Mesenchymal stem cell (in vitro differentiated cells and primary cell): ENCODE measurements around the gene HOXD11.

Experiments
- DNase-seq: peaks from one replicate; pipeline ENCODE4 v3.0.0-alpha.2; 2013
- H2AFZ ChIP-seq: one replicate; pipeline ENCODE4 v1.6.1; 2013; ENCODE audit warnings: low read depth, mild to moderate bottlenecking, control low read depth, inconsistent platforms, low read length, moderate library complexity
- H2AK5ac ChIP-seq: 2 replicates; pipeline ENCODE4 v1.6.1; 2013; ENCODE audit warnings: low read length, moderate library complexity, mild to moderate bottlenecking, inconsistent platforms; ENCODE audit not compliant: severe bottlenecking
- H2BK120ac ChIP-seq: one replicate; pipeline ENCODE4 v1.6.1; 2013; ENCODE audit warnings: low read depth, mild to moderate bottlenecking, inconsistent platforms, low read length, moderate library complexity
- H2BK12ac ChIP-seq, 2 experiments: one replicate each; pipeline ENCODE4 v1.6.1; 2013; ENCODE audit warnings: inconsistent platforms in 2 of 2, low read length in 2 of 2, mild to moderate bottlenecking in 2 of 2, moderate library complexity in 2 of 2, control low read depth in 1 of 2
- H2BK15ac ChIP-seq: one replicate; pipeline ENCODE4 v1.6.1; 2013; ENCODE audit warnings: mild to moderate bottlenecking, low read depth, inconsistent platforms; ENCODE audit not compliant: poor library complexity, severe bottlenecking
- H2BK5ac ChIP-seq: 2 replicates; pipeline ENCODE4 v1.6.1; 2013; ENCODE audit warnings: low read depth, mild to moderate bottlenecking, low read length, control low read depth, inconsistent platforms; ENCODE audit not compliant: poor library complexity, severe bottlenecking
- H3K14ac ChIP-seq, 2 experiments: one replicate each; pipeline ENCODE4 v1.6.1; 2013; ENCODE audit warnings: inconsistent platforms in 2 of 2, low read length in 2 of 2, control low read depth in 1 of 2, mild to moderate bottlenecking in 1 of 2, moderate library complexity in 1 of 2
- H3K18ac ChIP-seq, 2 experiments: one replicate each; pipeline ENCODE4 v1.6.1; 2013; ENCODE audit warnings: inconsistent platforms in 2 of 2, low read length in 2 of 2, control low read depth in 1 of 2, low read depth in 1 of 2, mild to moderate bottlenecking in 1 of 2
- H3K23ac ChIP-seq, 2 experiments: one replicate each; pipeline ENCODE4 v1.6.1; 2013; ENCODE audit warnings: inconsistent platforms in 2 of 2, low read length in 2 of 2, mild to moderate bottlenecking in 2 of 2, moderate library complexity in 2 of 2, control low read depth in 1 of 2
- H3K27ac ChIP-seq: 2 replicates; pipeline ENCODE4 v1.5.1; 2013; ENCODE audit warnings: mild to moderate bottlenecking, moderate library complexity, low read length, control low read depth, inconsistent platforms; ENCODE audit not compliant: poor library complexity, severe bottlenecking
- H3K27me3 ChIP-seq, 2 experiments: 2 replicates each; pipeline versions ENCODE4 v1.6.1 to v1.7.0; 2013; ENCODE audit warnings: low read length in 2 of 2, mild to moderate bottlenecking in 2 of 2, moderate library complexity in 2 of 2, control low read depth in 1 of 2, inconsistent platforms in 1 of 2; ENCODE audit not compliant: control insufficient read depth in 1 of 2, insufficient read depth in 1 of 2
- H3K36me3 ChIP-seq, 2 experiments: 2 replicates each; pipeline versions ENCODE4 v1.6.1 to v1.7.0; 2013; ENCODE audit warnings: low read length in 2 of 2, control low read depth in 1 of 2, inconsistent platforms in 1 of 2, low read depth in 1 of 2, mild to moderate bottlenecking in 1 of 2; ENCODE audit not compliant: insufficient read depth in 2 of 2, control insufficient read depth in 1 of 2
- H3K4ac ChIP-seq, 2 experiments: one replicate each; pipeline ENCODE4 v1.6.1; 2013; ENCODE audit warnings: inconsistent platforms in 2 of 2, low read length in 2 of 2, mild to moderate bottlenecking in 2 of 2, moderate library complexity in 2 of 2, control low read depth in 1 of 2, low read depth in 1 of 2
- H3K4me1 ChIP-seq: 2 replicates; pipeline ENCODE4 v1.6.1; 2013; ENCODE audit warnings: low read depth, low read length, control low read depth; ENCODE audit not compliant: control insufficient read depth, insufficient read depth
- H3K4me2 ChIP-seq: 2 replicates; pipeline ENCODE4 v1.6.1; 2013; ENCODE audit warnings: low read length, mild to moderate bottlenecking, inconsistent platforms; ENCODE audit not compliant: poor library complexity, severe bottlenecking
- H3K4me3 ChIP-seq, 2 experiments: 2 replicates each; pipeline versions ENCODE4 v1.5.1 to v1.7.0; 2013; ENCODE audit warnings: low read length in 2 of 2, mild to moderate bottlenecking in 2 of 2, control low read depth in 1 of 2, low read depth in 1 of 2; ENCODE audit not compliant: insufficient read depth in 1 of 2
- H3K79me1 ChIP-seq: replicated peaks from 2 replicates; pipeline ENCODE4 v1.6.1; 2013; ENCODE audit warnings: mild to moderate bottlenecking, control low read depth, low read length, inconsistent platforms; ENCODE audit not compliant: poor library complexity, severe bottlenecking
- H3K9ac ChIP-seq: 2 replicates; pipeline ENCODE4 v1.7.0; 2013; ENCODE audit warnings: mild to moderate bottlenecking, low read length, moderate library complexity
- H3K9me3 ChIP-seq: 2 replicates; pipeline ENCODE4 v1.7.0; 2013; ENCODE audit warnings: mild to moderate bottlenecking, low read length; ENCODE audit not compliant: control insufficient read depth
- H4K8ac ChIP-seq: one replicate; pipeline ENCODE4 v1.6.1; 2013; ENCODE audit warnings: inconsistent platforms, mild to moderate bottlenecking, low read length, moderate library complexity
- H4K91ac ChIP-seq: one replicate; pipeline ENCODE4 v1.6.1; 2013; ENCODE audit warnings: mild to moderate bottlenecking, low read length, inconsistent platforms
- WGBS: methylation state at CpG from one replicate; pipeline ENCODE4 v1.1.7; 2013; ENCODE audit warnings: mixed read lengths; 5-methylcytosine and 5-hydroxymethylcytosine counted together

Gene HOXD11

GRCh38 chr2:176120364-176121189 lies 13.5 kb downstream of the HOXD11 start:
- no peak overlapping the region for H4K8ac ChIP-seq
- peaks cover 68 to 97% of the 10 kb centered on the region in 2 experiments for H3K27me3 ChIP-seq
- H4K91ac ChIP-seq, result no peak overlapping the region
- H3K4me1 ChIP-seq, result peaks cover 25% of the 10 kb centered on the region
- H3K4me3 ChIP-seq, result no peak overlapping the region
- no peak for DNase-seq
- H3K9me3 ChIP-seq, result no peaks in the 10 kb centered on the region
- H3K14ac ChIP-seq, result no peak overlapping the region
- no peak overlapping the region for H2BK120ac ChIP-seq
- H3K4me2 ChIP-seq, result no peak overlapping the region
- H2AK5ac ChIP-seq, result no peak overlapping the region
- H2BK12ac ChIP-seq, result no peak overlapping the region
- no peak overlapping the region for H2BK15ac ChIP-seq
- no peaks in the 10 kb centered on the region for H3K79me1 ChIP-seq
- H3K27ac ChIP-seq, result no peak overlapping the region
- no peak overlapping the region for H3K9ac ChIP-seq
- H3K18ac ChIP-seq, result no peak overlapping the region
- H2AFZ ChIP-seq, result no peak overlapping the region
- H2BK5ac ChIP-seq, result no peak overlapping the region
- H3K36me3 ChIP-seq, result no peaks in the 10 kb centered on the region
- no peak overlapping the region for H3K4ac ChIP-seq
- H3K23ac ChIP-seq, result no peak overlapping the region
- WGBS, result 22% methylated on average over 10 of the region's 13 CpGs

- Histone ChIP-seq H3K4me1 (peaks cover 19% of the 10 kb centered on the region), H2BK15ac (no peak overlapping the region), H2BK5ac (no peak overlapping the region), H2AK5ac (no peak overlapping the region), H3K23ac (no peak overlapping the region), H3K4me2 (no peak overlapping the region), H3K4ac (no peak overlapping the region), H3K36me3 (no peaks in the 10 kb centered on the region), H3K4me3 (peak overlapping the region in 1 of 2 experiments; percentile 84), H3K18ac (no peak overlapping the region), H2AFZ (no peak overlapping the region), H3K9me3 (no peaks in the 10 kb centered on the region), H2BK12ac (no peak overlapping the region), H4K91ac (no peak overlapping the region), H4K8ac (no peak overlapping the region), H3K79me1 (no peaks in the 10 kb centered on the region), H3K27me3 (peaks cover 60 to 95% of the 10 kb centered on the region in 2 experiments), H3K27ac (no peak overlapping the region), H2BK120ac (no peak overlapping the region), H3K14ac (no peak overlapping the region), H3K9ac (peak overlapping the region; percentile 69)
- WGBS, result 12% methylated on average over 40 of the region's 53 CpGs
- no peak for DNase-seq
These were observed 14.3 kb downstream of the HOXD11 start for GRCh38 chr2:176121190-176122051.

- Histone ChIP-seq H3K4me1 (peaks cover 18% of the 10 kb centered on the region), H3K4me3 (peak overlapping the region; percentile 49 to 84), H3K14ac (no peak overlapping the region), H3K9me3 (no peaks in the 10 kb centered on the region), H4K91ac (no peak overlapping the region), H3K27me3 (peaks cover 53 to 93% of the 10 kb centered on the region in 2 experiments), H2AFZ (no peak overlapping the region), H2BK12ac (no peak overlapping the region), H3K9ac (peak overlapping the region; percentile 69), H2BK5ac (no peak overlapping the region), H3K23ac (no peak overlapping the region), H3K4ac (no peak overlapping the region), H2AK5ac (no peak overlapping the region), H4K8ac (no peak overlapping the region), H2BK120ac (no peak overlapping the region), H3K18ac (no peak overlapping the region), H3K79me1 (no peaks in the 10 kb centered on the region), H2BK15ac (no peak overlapping the region), H3K4me2 (peak overlapping the region; percentile 69), H3K27ac (no peak overlapping the region), H3K36me3 (no peaks in the 10 kb centered on the region)
- no peak for DNase-seq
- 2% methylated on average over 40 of the region's 47 CpGs for WGBS
These were observed 15.1 kb downstream of the HOXD11 start for GRCh38 chr2:176122052-176122682.
